Inferior parietal cortex (tissue), 1 donor: Measurements from ENCODE around the gene NLRP2B.
"Not testable (repeated sequence)": the region's sequence is repeated elsewhere in the genome, so short reads cannot be mapped to it uniquely, and the experiment has no call there.

Experiments
- DNase-seq: peaks from one replicate; pipeline ENCODE4 v3.0.0-alpha.2; 2016; ENCODE audit errors: extremely low spot score

NLRP2B gene

GRCh38 chrX:57680160-57680559, at the start of gene NLRP2B:
NLRP2B (minus strand) TSS chrX:57680260.
- no peak for DNase-seq

- DNase-seq: not testable (repeated sequence)
Measured at GRCh38 chrX:57725995-57726394, 45.9 kb upstream of the NLRP2B start.

- no peak for DNase-seq
Measured at GRCh38 chrX:57681341-57681740, 1.3 kb upstream of the NLRP2B start.

GRCh38 chrX:57678686-57679428, 1.2 kb downstream of the NLRP2B start:
- no peak for DNase-seq

GRCh38 chrX:57677132-57677858, 2.8 kb downstream of the NLRP2B start:
- DNase-seq: no peak

GRCh38 chrX:57675320-57675719, 4.7 kb downstream of the NLRP2B start:
- DNase-seq: no peak

GRCh38 chrX:57674861-57675260, 5.2 kb downstream of the NLRP2B start:
- no peak for DNase-seq

GRCh38 chrX:57669961-57670360, 10.1 kb downstream of the NLRP2B start:
- DNase-seq: no peak

- DNase-seq: no peak
Measured at GRCh38 chrX:57667010-57667409, 13.1 kb downstream of the NLRP2B start.

- DNase-seq: no peak
Measured at GRCh38 chrX:57655065-57655464, 25.0 kb downstream of the NLRP2B start.

- DNase-seq: no peak
Measured at GRCh38 chrX:57652705-57653104, 27.4 kb downstream of the NLRP2B start.

GRCh38 chrX:57651169-57651919, 28.7 kb downstream of the NLRP2B start:
- no peak for DNase-seq

- no peak for DNase-seq
Measured at GRCh38 chrX:57647020-57647419, 33.0 kb downstream of the NLRP2B start.

GRCh38 chrX:57643698-57644097, 36.4 kb downstream of the NLRP2B start:
- no peak for DNase-seq

- no peak for DNase-seq
Measured at GRCh38 chrX:57641338-57641737, 38.7 kb downstream of the NLRP2B start.

- DNase-seq: no peak
Measured at GRCh38 chrX:57640674-57641016, 39.4 kb downstream of the NLRP2B start.

GRCh38 chrX:57629438-57629837, 50.6 kb downstream of the NLRP2B start:
- DNase-seq: not testable (repeated sequence)
